Naive thymus-derived CD4-positive, alpha-beta T cell (primary cell): ENCODE measurements around the gene SPATA6. TPM values are rescaled to one million over a fixed set of nuclear protein-coding genes. Genes with fewer than 3 reads are reported as not detected.
"Not testable (repeated sequence)": the region's sequence is repeated elsewhere in the genome, so short reads cannot be mapped to it uniquely, and the experiment has no call there.

Experiments used
- ATAC-seq: fragments of 150-1000 bp; cut with Tn5 transposase; 2 replicates; pipeline ENCODE4 v1.10.0; 2021; ENCODE audit warnings: mild to moderate bottlenecking, moderate library complexity
- CTCF ChIA-PET: fragments of 350-600 bp; sonication (Branson Sonifier 250); formaldehyde crosslinking; loops from one replicate; lab custom pipeline; 2021; ENCODE audit warnings: antibody characterized with exemption; lab: Charles Lee
- POLR2A ChIA-PET: fragments of 350-600 bp; sonication (Branson Sonifier 250); formaldehyde crosslinking; loops from one replicate; lab custom pipeline; 2021; ENCODE audit warnings: antibody characterized with exemption, inconsistent platforms; lab: Charles Lee
- DNase-seq, 9 donors: peaks; one replicate each; pipeline versions ENCODE4 v3.0.0 to v3.0.0-alpha.2; 2020 to 2022; ENCODE audit warnings: mixed read lengths in 1 of 9
- H3K27ac ChIP-seq: one replicate; pipeline ENCODE4 v1.7.0; 2013; ENCODE audit warnings: mild to moderate bottlenecking, low read depth, low read length, moderate library complexity
- H3K27me3 ChIP-seq, 2 donors: one replicate each; pipeline ENCODE4 v1.7.0; 2013; ENCODE audit warnings: low read length in 2 of 2, mild to moderate bottlenecking in 2 of 2, moderate library complexity in 2 of 2; ENCODE audit not compliant: control insufficient read depth in 2 of 2, insufficient read depth in 2 of 2
- H3K36me3 ChIP-seq, 3 experiments: 1 replicate in 2 of 3; 2 replicates in 1 of 3; pipeline ENCODE4 v1.7.0; 2013; ENCODE audit warnings: low read length in 3 of 3, mild to moderate bottlenecking in 3 of 3, moderate library complexity in 1 of 3; ENCODE audit not compliant: insufficient read depth in 3 of 3, control insufficient read depth in 2 of 3
- H3K4me1 ChIP-seq, 2 donors: one replicate each; pipeline ENCODE4 v1.7.0; 2013; ENCODE audit warnings: low read length in 2 of 2, mild to moderate bottlenecking in 2 of 2, moderate library complexity in 1 of 2; ENCODE audit not compliant: control insufficient read depth in 2 of 2, insufficient read depth in 2 of 2
- H3K4me3 ChIP-seq: 2 replicates; pipeline ENCODE4 v1.7.0; 2013; ENCODE audit warnings: mild to moderate bottlenecking, low read length
- H3K9me3 ChIP-seq, 3 experiments: 1 replicate in 2 of 3; 2 replicates in 1 of 3; pipeline ENCODE4 v1.7.0; 2013; ENCODE audit warnings: low read length in 3 of 3; ENCODE audit not compliant: control insufficient read depth in 2 of 3
- H3K27ac Mint-ChIP-seq, 9 donors: one replicate each; pipeline ENCODE4 v1.8.0; 2020 to 2022; ENCODE audit warnings: mixed read lengths in 9 of 9, mild to moderate bottlenecking in 8 of 9, moderate library complexity in 5 of 9, inconsistent platforms in 2 of 9
- H3K27me3 Mint-ChIP-seq, 5 donors: one replicate each; pipeline ENCODE4 v1.8.0; 2021 to 2022; ENCODE audit warnings: mixed read lengths in 5 of 5, mild to moderate bottlenecking in 1 of 5
- H3K36me3 Mint-ChIP-seq, 5 donors: one replicate each; pipeline ENCODE4 v1.8.0; 2020 to 2022; ENCODE audit warnings: mixed read lengths in 5 of 5, mild to moderate bottlenecking in 3 of 5, inconsistent platforms in 1 of 5
- H3K4me1 Mint-ChIP-seq, 7 donors: one replicate each; pipeline ENCODE4 v1.8.0; 2020 to 2022; ENCODE audit warnings: mixed read lengths in 7 of 7, mild to moderate bottlenecking in 3 of 7, inconsistent platforms in 1 of 7
- H3K4me3 Mint-ChIP-seq, 10 donors: one replicate each; pipeline ENCODE4 v1.8.0; 2020 to 2022; ENCODE audit warnings: mild to moderate bottlenecking in 10 of 10, mixed read lengths in 10 of 10, moderate library complexity in 6 of 10, inconsistent platforms in 2 of 10
- H3K9me3 Mint-ChIP-seq, 11 donors: one replicate each; pipeline ENCODE4 v1.8.0; 2020 to 2022; ENCODE audit warnings: mixed read lengths in 11 of 11, mild to moderate bottlenecking in 4 of 11, inconsistent platforms in 1 of 11, moderate library complexity in 1 of 11
- intact Hi-C, 2 donors: fragments of 100-400 bp; cut with micrococcal nuclease; formaldehyde crosslinking; loops; one replicate each; pipeline ENCODE4 v1.15.1; 2023
- polyA plus RNA-seq, 2 donors: library from polyadenylated mRNA; unstranded; fragments of 300-500 nt; fragmentation: Illumina TruSeq; gene quantifications; one replicate each; pipeline ENCODE4 v1.2.3, GENCODE V29; 2021
- total RNA-seq, 6 experiments: library from RNA in 5 of 6; stranded (reverse) in 5 of 6; gene quantifications; 1 replicate in 5 of 6; 2 replicates in 1 of 6; pipeline ENCODE4 v1.2.3 and lab custom pipeline; 2021 to 2026

The SPATA6 gene
- total and polyA plus RNA-seq, 7 experiments from 2014 or later, result 1.0 to 11.2 (median 3.0) TPM

GRCh38 chr1:48469616-48470480, 2.2 kb downstream of the SPATA6 start:
- Mint-ChIP-seq H3K36me3 (no peaks in the 10 kb centered on the region), H3K4me3 (peak overlapping the region in 9 of 10 donors; percentile 83 to 96 (median 92)), H3K27ac (peak overlapping the region in 8 of 9 donors; percentile 25 to 92 (median 84)), H3K4me1 (peaks cover 22 to 49% (median 35%) of the 10 kb centered on the region in 7 donors), H3K9me3 (peaks cover 0 to 4% (median 0%) of the 10 kb centered on the region in 11 donors), H3K27me3 (peaks cover 0 to 31% (median 0%) of the 10 kb centered on the region in 5 donors)
- DNase-seq (no peak), ATAC-seq (no peak)
- H3K4me3 ChIP-seq, result no peak overlapping the region
- H3K36me3 ChIP-seq, result no peaks in the 10 kb centered on the region
- CTCF ChIA-PET, result interaction anchor here (0.9 kb wide), 1 partner anchor 29 kb away, joined by 3 read pairs; no protein-coding TSS in a partner anchor
- H3K9me3 ChIP-seq, result no peaks in the 10 kb centered on the region
- POLR2A ChIA-PET, result no interaction called here
- peaks cover 6 to 23% of the 10 kb centered on the region in 2 donors for H3K4me1 ChIP-seq
- intact Hi-C loops, result loop anchor here (5.0 kb wide), 2 partner anchors 307 to 1753 kb away; partner anchors contain the start of genes BEND5 (in 1 of the 2) and EFCAB14 (in 1 of the 2)
- no peaks in the 10 kb centered on the region for H3K27me3 ChIP-seq
- peak overlapping the region; percentile 10 for H3K27ac ChIP-seq

GRCh38 chr1:48466594-48466993, 5.4 kb downstream of the SPATA6 start:
- Histone ChIP-seq H3K27me3 (no peaks in the 10 kb centered on the region), H3K4me3 (no peak overlapping the region), H3K27ac (no peak overlapping the region), H3K9me3 (no peaks in the 10 kb centered on the region), H3K4me1 (peaks cover 0 to 17% of the 10 kb centered on the region in 2 donors), H3K36me3 (no peaks in the 10 kb centered on the region)
- DNase-seq, result no peak
- H3K27ac Mint-ChIP-seq, result no peak overlapping the region
- H3K27me3 Mint-ChIP-seq, result peaks cover 0 to 32% (median 0%) of the 10 kb centered on the region in 5 donors
- no peaks in the 10 kb centered on the region for H3K9me3 Mint-ChIP-seq
- H3K36me3 Mint-ChIP-seq, result no peaks in the 10 kb centered on the region
- ChIA-PET POLR2A (no interaction called here), CTCF (no interaction called here)
- no peak for ATAC-seq
- intact Hi-C loops, result no loop called here
- no peak overlapping the region for H3K4me3 Mint-ChIP-seq
- peaks cover 11 to 38% (median 25%) of the 10 kb centered on the region in 7 donors for H3K4me1 Mint-ChIP-seq

GRCh38 chr1:48462716-48463302, 9.2 kb downstream of the SPATA6 start:
- intact Hi-C loops, result no loop called here
- no peak overlapping the region for H3K27ac ChIP-seq
- DNase-seq, result no peak
- no peaks in the 10 kb centered on the region for H3K36me3 ChIP-seq
- H3K9me3 ChIP-seq, result no peaks in the 10 kb centered on the region
- H3K27me3 ChIP-seq, result no peaks in the 10 kb centered on the region
- Mint-ChIP-seq H3K9me3 (no peaks in the 10 kb centered on the region), H3K27ac (no peak overlapping the region), H3K4me3 (no peak overlapping the region), H3K36me3 (no peaks in the 10 kb centered on the region), H3K27me3 (peaks cover 0 to 7% (median 0%) of the 10 kb centered on the region in 5 donors), H3K4me1 (peaks cover 0 to 6% (median 3%) of the 10 kb centered on the region in 7 donors)
- no peak overlapping the region for H3K4me3 ChIP-seq
- POLR2A ChIA-PET, result no interaction called here
- H3K4me1 ChIP-seq, result no peaks in the 10 kb centered on the region
- ATAC-seq, result no peak
- CTCF ChIA-PET, result interaction anchor here (0.8 to 0.9 kb wide), 2 partner anchors 9 to 70 kb away, joined by 3 to 5 read pairs; partner anchors contain the start of gene SPATA6

GRCh38 chr1:48450505-48450904, 21.5 kb downstream of the SPATA6 start:
- Histone ChIP-seq H3K27me3 (no peaks in the 10 kb centered on the region), H3K9me3 (no peaks in the 10 kb centered on the region), H3K36me3 (no peaks in the 10 kb centered on the region), H3K4me3 (no peak overlapping the region), H3K27ac (no peak overlapping the region), H3K4me1 (no peaks in the 10 kb centered on the region)
- peaks cover 0 to 16% (median 0%) of the 10 kb centered on the region in 5 donors for H3K36me3 Mint-ChIP-seq
- H3K4me1 Mint-ChIP-seq, result peaks cover 0 to 1% (median 0%) of the 10 kb centered on the region in 7 donors
- no peak overlapping the region for H3K4me3 Mint-ChIP-seq
- POLR2A ChIA-PET, result no interaction called here
- H3K27ac Mint-ChIP-seq, result no peak overlapping the region
- no peaks in the 10 kb centered on the region for H3K9me3 Mint-ChIP-seq
- no peak for DNase-seq
- no peak for ATAC-seq
- CTCF ChIA-PET, result no interaction called here
- peaks cover 0 to 4% (median 0%) of the 10 kb centered on the region in 5 donors for H3K27me3 Mint-ChIP-seq
- intact Hi-C loops, result no loop called here

GRCh38 chr1:48448932-48449331, 23.1 kb downstream of the SPATA6 start:
- intact Hi-C loops, result no loop called here
- Histone ChIP-seq H3K27me3 (no peaks in the 10 kb centered on the region), H3K4me3 (no peak overlapping the region), H3K4me1 (no peaks in the 10 kb centered on the region), H3K36me3 (no peaks in the 10 kb centered on the region), H3K9me3 (peaks cover 0 to 4% (median 0%) of the 10 kb centered on the region in 3 experiments), H3K27ac (no peak overlapping the region)
- Mint-ChIP-seq H3K4me3 (no peak overlapping the region), H3K27me3 (no peaks in the 10 kb centered on the region), H3K9me3 (peaks cover 0 to 8% (median 2%) of the 10 kb centered on the region in 11 donors), H3K36me3 (peaks cover 0 to 22% (median 4%) of the 10 kb centered on the region in 5 donors), H3K27ac (no peak overlapping the region), H3K4me1 (peaks cover 0 to 1% (median 0%) of the 10 kb centered on the region in 7 donors)
- POLR2A ChIA-PET, result no interaction called here
- DNase-seq (no peak), ATAC-seq (no peak)
- CTCF ChIA-PET, result no interaction called here

- intact Hi-C loops, CTCF ChIA-PET, H3K4me1 Mint-ChIP-seq, H3K4me1 ChIP-seq, H3K36me3 ChIP-seq, H3K4me3 ChIP-seq, H3K27me3 Mint-ChIP-seq, H3K4me3 Mint-ChIP-seq, POLR2A ChIA-PET, ATAC-seq, H3K27ac ChIP-seq, H3K27me3 ChIP-seq, DNase-seq, H3K27ac Mint-ChIP-seq, H3K9me3 ChIP-seq: not testable (repeated sequence)
- peaks cover 0 to 20% (median 6%) of the 10 kb centered on the region in 11 donors for H3K9me3 Mint-ChIP-seq
- H3K36me3 Mint-ChIP-seq, result peaks cover 0 to 38% (median 8%) of the 10 kb centered on the region in 5 donors
Measured at GRCh38 chr1:48444186-48444585, 27.8 kb downstream of the SPATA6 start.
